CD4-positive, alpha-beta T cell (primary cell): ENCODE data around the gene ADAMTS18. TPM values are rescaled to one million over a fixed set of nuclear protein-coding genes. Genes with fewer than 3 reads are reported as not detected.

ENCODE experiments used
- ATAC-seq: fragments of 200-7000 bp; cut with Tn5 transposase; one replicate; pipeline ENCODE4 v1.10.0; 2022; ENCODE audit warnings: mild to moderate bottlenecking; ENCODE audit not compliant: poor library complexity
- CTCF ChIA-PET: fragments of 350-600 bp; sonication (Branson Sonifier 250); formaldehyde crosslinking; loops from one replicate; lab custom pipeline; 2021; ENCODE audit warnings: antibody characterized with exemption, inconsistent platforms; lab: Charles Lee
- POLR2A ChIA-PET: fragments of 350-600 bp; sonication (Branson Sonifier 250); formaldehyde crosslinking; loops from one replicate; lab custom pipeline; 2021; ENCODE audit warnings: antibody characterized with exemption, inconsistent platforms; lab: Charles Lee
- DNase-seq, 14 experiments: peaks; one replicate each; pipeline ENCODE4 v3.0.0-alpha.2; 2013 to 2020; ENCODE audit warnings: mixed read lengths in 2 of 14
- H3K27ac ChIP-seq, 2 donors: one replicate each; pipeline versions ENCODE4 v1.5.1 to v1.7.0; 2013; ENCODE audit warnings: low read length in 2 of 2, low read depth in 1 of 2, mild to moderate bottlenecking in 1 of 2
- H3K27me3 ChIP-seq, 2 experiments: 1 replicate in 1 of 2; 2 replicates in 1 of 2; pipeline versions ENCODE4 v1.6.1 to v1.7.0; 2013; ENCODE audit warnings: low read length in 2 of 2, control low read depth in 1 of 2, mild to moderate bottlenecking in 1 of 2, moderate library complexity in 1 of 2; ENCODE audit not compliant: insufficient read depth in 2 of 2, control insufficient read depth in 1 of 2
- H3K36me3 ChIP-seq: one replicate; pipeline ENCODE4 v1.6.1; 2013; ENCODE audit warnings: low read length, control low read depth; ENCODE audit not compliant: insufficient read depth
- H3K4me1 ChIP-seq: one replicate; pipeline ENCODE4 v1.6.1; 2013; ENCODE audit warnings: low read length, control low read depth; ENCODE audit not compliant: insufficient read depth
- H3K4me3 ChIP-seq: one replicate; pipeline ENCODE4 v1.5.1; 2013; ENCODE audit warnings: mild to moderate bottlenecking, low read length, moderate library complexity
- H3K9me3 ChIP-seq, 2 experiments: 1 replicate in 1 of 2; 2 replicates in 1 of 2; pipeline versions ENCODE4 v1.6.1 to v1.7.0; 2013; ENCODE audit warnings: low read length in 2 of 2, mild to moderate bottlenecking in 2 of 2, control low read depth in 1 of 2, moderate library complexity in 1 of 2; ENCODE audit not compliant: control insufficient read depth in 1 of 2, insufficient read depth in 1 of 2
- H3K27ac Mint-ChIP-seq: one replicate; pipeline ENCODE4 v1.8.0; 2020; ENCODE audit warnings: mixed read lengths
- H3K27me3 Mint-ChIP-seq: one replicate; pipeline ENCODE4 v1.8.0; 2021; ENCODE audit warnings: mixed read lengths
- H3K36me3 Mint-ChIP-seq: one replicate; pipeline ENCODE4 v1.8.0; 2021; ENCODE audit warnings: low read depth, mixed read lengths
- H3K4me1 Mint-ChIP-seq: one replicate; pipeline ENCODE4 v1.8.0; 2021; ENCODE audit warnings: low read depth, mixed read lengths
- H3K4me3 Mint-ChIP-seq: one replicate; pipeline ENCODE4 v1.8.0; 2020; ENCODE audit warnings: mild to moderate bottlenecking, mixed read lengths
- H3K9me3 Mint-ChIP-seq: one replicate; pipeline ENCODE4 v1.8.0; 2020; ENCODE audit warnings: mixed read lengths
- intact Hi-C, 2 experiments: fragments of 100-400 bp; cut with DNase I in 1 of 2; cut with micrococcal nuclease in 1 of 2; formaldehyde crosslinking; loops; one replicate each; pipeline versions ENCODE4 v1.15.1 to v1.9.0; 2023 to 2025; cut with DNase I, micrococcal nuclease
- total RNA-seq, 174 experiments: library from RNA in 2 of 174; stranded (reverse) in 2 of 174; gene quantifications; one replicate each; pipeline ENCODE4 v1.2.3 and lab custom pipeline; 2021 to 2026
- TF ChIP-seq, protein P1 (sequence below): fragments of 200-600 bp; IDR thresholded peaks from one replicate; pipeline ENCODE4 v1.8.0; 2022; ENCODE audit warnings: antibody characterized with exemption, mild to moderate bottlenecking

Gene ADAMTS18
- total RNA-seq, 2 experiments from 2014 or later = not detected

DNA sequence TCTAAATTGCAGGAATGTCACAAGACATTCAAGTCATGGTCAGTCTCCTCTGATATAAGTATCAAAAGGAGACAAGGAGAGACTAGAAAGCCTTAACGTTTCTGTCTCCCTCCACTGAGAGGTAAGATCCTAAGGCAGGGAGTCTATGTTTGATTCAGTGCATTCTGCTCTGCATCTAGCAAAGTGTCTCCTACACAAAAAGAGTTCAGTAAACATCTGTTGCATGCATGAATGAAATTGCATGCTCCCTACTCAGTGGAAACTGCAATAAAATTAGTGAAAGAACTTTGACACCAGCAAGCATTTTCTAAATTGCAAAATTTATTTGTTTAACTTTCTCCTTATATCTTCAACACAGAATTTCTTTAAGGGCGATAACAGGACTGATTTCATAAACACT is 111.1 kb downstream of the ADAMTS18 start:
- no peak for ATAC-seq
- ChIA-PET POLR2A (no interaction called here), CTCF (no interaction called here)
- Mint-ChIP-seq H3K4me3 (no peak overlapping the region), H3K4me1 (no peaks in the 10 kb centered on the region), H3K36me3 (no peaks in the 10 kb centered on the region), H3K27me3 (peaks cover 5% of the 10 kb centered on the region), H3K27ac (no peak overlapping the region), H3K9me3 (no peaks in the 10 kb centered on the region)
- no peaks in the 10 kb centered on the region for H3K4me1 ChIP-seq
- H3K36me3 ChIP-seq = no peaks in the 10 kb centered on the region
- no peaks in the 10 kb centered on the region for H3K27me3 ChIP-seq
- no peak overlapping the region for H3K27ac ChIP-seq
- no peak for DNase-seq
- H3K4me3 ChIP-seq = no peak overlapping the region
- TF ChIP-seq, protein P1, sequence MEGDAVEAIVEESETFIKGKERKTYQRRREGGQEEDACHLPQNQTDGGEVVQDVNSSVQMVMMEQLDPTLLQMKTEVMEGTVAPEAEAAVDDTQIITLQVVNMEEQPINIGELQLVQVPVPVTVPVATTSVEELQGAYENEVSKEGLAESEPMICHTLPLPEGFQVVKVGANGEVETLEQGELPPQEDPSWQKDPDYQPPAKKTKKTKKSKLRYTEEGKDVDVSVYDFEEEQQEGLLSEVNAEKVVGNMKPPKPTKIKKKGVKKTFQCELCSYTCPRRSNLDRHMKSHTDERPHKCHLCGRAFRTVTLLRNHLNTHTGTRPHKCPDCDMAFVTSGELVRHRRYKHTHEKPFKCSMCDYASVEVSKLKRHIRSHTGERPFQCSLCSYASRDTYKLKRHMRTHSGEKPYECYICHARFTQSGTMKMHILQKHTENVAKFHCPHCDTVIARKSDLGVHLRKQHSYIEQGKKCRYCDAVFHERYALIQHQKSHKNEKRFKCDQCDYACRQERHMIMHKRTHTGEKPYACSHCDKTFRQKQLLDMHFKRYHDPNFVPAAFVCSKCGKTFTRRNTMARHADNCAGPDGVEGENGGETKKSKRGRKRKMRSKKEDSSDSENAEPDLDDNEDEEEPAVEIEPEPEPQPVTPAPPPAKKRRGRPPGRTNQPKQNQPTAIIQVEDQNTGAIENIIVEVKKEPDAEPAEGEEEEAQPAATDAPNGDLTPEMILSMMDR = no peak
- intact Hi-C loops = no loop called here
- H3K9me3 ChIP-seq = no peaks in the 10 kb centered on the region

DNA sequence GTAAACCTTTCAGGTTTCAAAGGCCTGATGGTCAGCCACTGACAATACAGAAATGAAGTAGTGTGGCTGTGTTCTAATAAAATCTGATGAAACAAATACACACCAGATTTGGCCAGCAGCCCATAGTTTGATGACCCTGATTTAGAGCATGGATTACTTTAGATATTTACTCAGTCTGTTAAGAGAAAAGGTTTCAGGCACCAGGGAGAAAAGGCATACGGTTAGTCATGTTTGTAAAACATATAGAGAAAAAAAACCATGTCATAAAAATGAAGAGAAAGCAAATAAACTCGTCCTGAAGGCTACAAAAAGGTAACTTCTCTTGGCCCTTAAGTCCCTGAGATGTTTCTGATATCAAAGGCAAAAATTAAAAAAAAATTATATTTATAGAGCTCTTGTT is 112.1 kb downstream of the ADAMTS18 start:
- H3K27me3 Mint-ChIP-seq = peaks cover 5% of the 10 kb centered on the region
- H3K36me3 ChIP-seq = no peaks in the 10 kb centered on the region
- POLR2A ChIA-PET = no interaction called here
- H3K27me3 ChIP-seq = no peaks in the 10 kb centered on the region
- H3K9me3 ChIP-seq = no peaks in the 10 kb centered on the region
- H3K27ac Mint-ChIP-seq = no peak overlapping the region
- H3K9me3 Mint-ChIP-seq = no peaks in the 10 kb centered on the region
- CTCF ChIA-PET = no interaction called here
- no peak overlapping the region for H3K4me3 ChIP-seq
- DNase-seq (no peak), ATAC-seq (no peak)
- no peak overlapping the region for H3K27ac ChIP-seq
- TF ChIP-seq, protein P1 = no peak
- no peaks in the 10 kb centered on the region for H3K4me1 ChIP-seq
- intact Hi-C loops = no loop called here
- H3K4me3 Mint-ChIP-seq = no peak overlapping the region
- no peaks in the 10 kb centered on the region for H3K36me3 Mint-ChIP-seq
- no peaks in the 10 kb centered on the region for H3K4me1 Mint-ChIP-seq

DNA sequence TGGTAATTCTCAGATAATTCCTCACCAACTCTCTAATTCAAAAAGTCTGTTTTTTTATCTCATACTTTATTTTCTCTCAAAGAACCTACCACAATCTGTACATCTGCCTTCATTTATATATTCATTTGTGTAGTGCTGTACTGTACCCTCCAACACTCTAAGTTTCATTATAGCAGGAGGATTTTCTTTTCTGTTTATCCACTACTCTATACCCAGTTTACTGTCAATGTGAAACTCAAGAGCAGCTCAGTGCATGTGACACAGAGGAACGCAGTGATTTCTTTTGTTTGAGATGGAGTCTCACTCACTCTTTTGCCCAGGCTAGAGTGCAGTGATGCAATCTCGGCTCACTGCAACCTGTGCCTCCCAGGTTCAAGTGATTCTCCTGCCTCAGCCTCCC is 117.8 kb downstream of the ADAMTS18 start:
- no peaks in the 10 kb centered on the region for H3K36me3 ChIP-seq
- no peak overlapping the region for H3K27ac Mint-ChIP-seq
- no peaks in the 10 kb centered on the region for H3K9me3 Mint-ChIP-seq
- TF ChIP-seq, protein P1 = no peak
- CTCF ChIA-PET = no interaction called here
- H3K9me3 ChIP-seq = no peaks in the 10 kb centered on the region
- no peaks in the 10 kb centered on the region for H3K4me1 Mint-ChIP-seq
- H3K4me3 ChIP-seq = no peak overlapping the region
- no peaks in the 10 kb centered on the region for H3K36me3 Mint-ChIP-seq
- intact Hi-C loops = no loop called here
- DNase-seq = no peak
- POLR2A ChIA-PET = no interaction called here
- no peak overlapping the region for H3K27ac ChIP-seq
- H3K4me3 Mint-ChIP-seq = no peak overlapping the region
- peaks cover 5% of the 10 kb centered on the region for H3K27me3 Mint-ChIP-seq
- H3K27me3 ChIP-seq = no peaks in the 10 kb centered on the region
- H3K4me1 ChIP-seq = no peaks in the 10 kb centered on the region
- ATAC-seq = no peak
